Measurements from ENCODE around the gene TREML4.
"Not testable (repeated sequence)": the region's sequence is repeated elsewhere in the genome, so short reads cannot be mapped to it uniquely, and the experiment has no call there.

Gene TREML4

GRCh38 chr6:41228096-41228495 is at the start of gene TREML4:
TREML4 (plus strand) TSS chr6:41228349; CDS start chr6:41228428, 79 bp downstream.
- DNase-seq (ENCODE audit: low read depth): no peak

- no peak for DNase-seq (ENCODE audit: low read depth)
These were observed 49.0 kb upstream of the TREML4 start for GRCh38 chr6:41179163-41179562.

GRCh38 chr6:41181566-41181965 is 46.6 kb upstream of the TREML4 start:
- no peak for DNase-seq (ENCODE audit: low read depth)

GRCh38 chr6:41182069-41183034 is 45.8 kb upstream of the TREML4 start:
- DNase-seq (ENCODE audit: low read depth): no peak

GRCh38 chr6:41184761-41185160 is 43.4 kb upstream of the TREML4 start:
- no peak for DNase-seq (ENCODE audit: low read depth)

- no peak for DNase-seq (ENCODE audit: low read depth)
These were observed 42.1 kb upstream of the TREML4 start for GRCh38 chr6:41186031-41186562.

GRCh38 chr6:41187924-41188886 is 39.9 kb upstream of the TREML4 start:
- no peak for DNase-seq (ENCODE audit: low read depth)

- DNase-seq (ENCODE audit: low read depth): not testable (repeated sequence)
These were observed 39.1 kb upstream of the TREML4 start for GRCh38 chr6:41189046-41189445.

GRCh38 chr6:41189967-41190366 is 38.2 kb upstream of the TREML4 start:
- DNase-seq (ENCODE audit: low read depth): no peak

GRCh38 chr6:41190791-41191190 is 37.4 kb upstream of the TREML4 start:
- no peak for DNase-seq (ENCODE audit: low read depth)

- DNase-seq (ENCODE audit: low read depth): no peak
These were observed 36.6 kb upstream of the TREML4 start for GRCh38 chr6:41191569-41191968.

GRCh38 chr6:41193171-41193734 is 34.9 kb upstream of the TREML4 start:
- no peak for DNase-seq (ENCODE audit: low read depth)

- no peak for DNase-seq (ENCODE audit: low read depth)
These were observed 34.3 kb upstream of the TREML4 start for GRCh38 chr6:41193884-41194283.

GRCh38 chr6:41194386-41194785 is 33.8 kb upstream of the TREML4 start:
- DNase-seq (ENCODE audit: low read depth): no peak

- no peak for DNase-seq (ENCODE audit: low read depth)
These were observed 30.9 kb upstream of the TREML4 start for GRCh38 chr6:41197234-41197633.

GRCh38 chr6:41199552-41200246 is 28.4 kb upstream of the TREML4 start:
- DNase-seq (ENCODE audit: low read depth): no peak

- DNase-seq (ENCODE audit: low read depth): peak; percentile 11
These were observed 27.8 kb upstream of the TREML4 start for GRCh38 chr6:41200296-41200900.

- no peak for DNase-seq (ENCODE audit: low read depth)
These were observed 27.0 kb upstream of the TREML4 start, which contains the start of gene TREML2 for GRCh38 chr6:41200901-41201763. TREML2 (minus strand) TSS chr6:41201149; CDS start chr6:41201008, 141 bp downstream.

- no peak for DNase-seq (ENCODE audit: low read depth)
These were observed 26.4 kb upstream of the TREML4 start for GRCh38 chr6:41201764-41202173.

GRCh38 chr6:41204156-41204555 is 24.0 kb upstream of the TREML4 start:
- no peak for DNase-seq (ENCODE audit: low read depth)
